Measurements from ENCODE around the gene SPRING1.

SPRING1 gene

GRCh38 chr12:116731801-116732200 is 6.1 kb downstream of the SPRING1 start:
- Histone ChIP-seq H3K9me2 (replicated peaks; ENCODE audit: insufficient read depth, low read length) (no peaks in the 10 kb centered on the region), H3K36me3 (ENCODE audit: low read length) (peaks cover 7% of the 10 kb centered on the region; the same call in 1 of the 2 replicates), H3F3A (ENCODE audit: insufficient read depth) (no peaks in the 10 kb centered on the region), H3K4me3 (ENCODE audit: insufficient read depth, low read length, poor library complexity, severe bottlenecking) (no peak overlapping the region), H4K20me1 (ENCODE audit: low read depth, low read length) (0 out of 2 replicates have a peak, but pooled peaks cover 3% of the 10 kb centered on the region), H3K9ac (ENCODE audit: low read length) (no peak overlapping the region), H3K79me2 (ENCODE audit: insufficient read depth, low read length) (peaks cover 87% of the 10 kb centered on the region), H3K9me3 (ENCODE audit: insufficient read depth, low read length) (no peaks in the 10 kb centered on the region), H2AFZ (ENCODE audit: low read depth, low read length, severe bottlenecking) (no peak overlapping the region), H3K4me2 (ENCODE audit: low read depth, low read length, poor library complexity, severe bottlenecking) (no peak overlapping the region), H3K27ac (ENCODE audit: low read depth, low read length) (no peak overlapping the region), H3K27me3 (ENCODE audit: low read length) (no peaks in the 10 kb centered on the region)
- no peak for TF ChIP-seq EZH2phosphoT487 (conservative IDR thresholded peaks at IDR 0.05; ENCODE audit: low read length)
- TF ChIP-seq CTCF (IDR thresholded peaks at IDR 0.05; ENCODE audit: insufficient read depth, low read length, poor library complexity, severe bottlenecking), result no peak

DNA sequence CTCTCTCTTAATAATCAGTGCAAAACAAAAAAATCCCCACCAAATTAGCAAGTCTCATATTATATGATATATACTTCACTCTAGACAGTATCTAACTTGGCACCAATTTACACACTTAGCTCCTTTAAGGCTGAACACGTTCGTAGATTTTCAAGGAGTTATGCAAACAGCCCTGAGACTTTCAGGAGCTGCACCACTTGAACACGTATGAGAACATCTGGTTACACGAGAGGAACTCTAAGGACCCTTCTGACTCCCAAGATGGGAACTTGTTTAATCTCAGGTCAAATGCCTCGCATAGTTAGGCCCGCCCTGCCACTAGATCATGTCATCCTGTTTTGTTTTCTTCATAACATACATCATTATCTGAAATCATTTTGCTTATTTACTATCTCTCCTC is 10.0 kb downstream of the SPRING1 start:
- no peak overlapping the region for H2AFZ ChIP-seq (ENCODE audit: low read depth, low read length, severe bottlenecking)
- TF ChIP-seq CTCF (IDR thresholded peaks at IDR 0.05; ENCODE audit: insufficient read depth, low read length, poor library complexity, severe bottlenecking) (no peak), EZH2phosphoT487 (conservative IDR thresholded peaks at IDR 0.05; ENCODE audit: low read length) (no peak)

DNA sequence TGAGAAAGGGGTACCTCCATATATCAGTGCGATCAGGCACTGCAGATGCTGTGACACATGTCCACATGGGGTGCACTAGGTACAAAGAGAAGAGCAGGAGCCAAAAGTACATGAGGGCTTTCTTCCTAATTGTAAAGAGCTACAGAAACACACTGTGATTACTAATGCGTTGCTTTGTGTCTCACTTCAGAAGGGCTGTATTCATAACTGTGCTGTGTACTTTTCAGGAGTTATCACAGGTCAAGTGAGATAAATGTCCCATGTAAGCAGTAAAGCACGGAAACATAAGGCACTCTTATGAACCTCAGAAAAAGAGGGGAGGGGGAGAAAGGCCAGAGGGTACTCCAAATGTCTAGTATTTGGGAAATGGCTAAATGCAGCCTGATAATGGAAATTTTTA is 10.6 kb downstream of the SPRING1 start:
- Histone ChIP-seq H3K27ac (ENCODE audit: low read depth, low read length) (no peak overlapping the region), H2AFZ (ENCODE audit: low read depth, low read length, severe bottlenecking) (no peak overlapping the region), H3K4me2 (ENCODE audit: low read depth, low read length, poor library complexity, severe bottlenecking) (no peak overlapping the region), H3K79me2 (ENCODE audit: insufficient read depth, low read length) (peaks cover 87% of the 10 kb centered on the region), H3K27me3 (ENCODE audit: low read length) (no peaks in the 10 kb centered on the region), H3K36me3 (ENCODE audit: low read length) (no peaks in the 10 kb centered on the region; the same call in 1 of the 2 replicates), H3F3A (ENCODE audit: insufficient read depth) (no peaks in the 10 kb centered on the region), H3K9me2 (replicated peaks; ENCODE audit: insufficient read depth, low read length) (no peaks in the 10 kb centered on the region), H4K20me1 (ENCODE audit: low read depth, low read length) (0 out of 2 replicates have a peak, but pooled peaks cover 3% of the 10 kb centered on the region), H3K9me3 (ENCODE audit: insufficient read depth, low read length) (no peaks in the 10 kb centered on the region), H3K4me3 (ENCODE audit: insufficient read depth, low read length, poor library complexity, severe bottlenecking) (no peak overlapping the region), H3K9ac (ENCODE audit: low read length) (no peak overlapping the region)
- TF ChIP-seq CTCF (IDR thresholded peaks at IDR 0.05; ENCODE audit: insufficient read depth, low read length, poor library complexity, severe bottlenecking) (no peak), EZH2phosphoT487 (conservative IDR thresholded peaks at IDR 0.05; ENCODE audit: low read length) (no peak)

More for the DNA sequence above, 10.0 kb downstream of the SPRING1 start:
- Histone ChIP-seq H3K9me3 (ENCODE audit: insufficient read depth, low read length) (no peaks in the 10 kb centered on the region), H3K27ac (ENCODE audit: low read depth, low read length) (no peak overlapping the region), H3K4me3 (ENCODE audit: insufficient read depth, low read length, poor library complexity, severe bottlenecking) (no peak overlapping the region), H4K20me1 (ENCODE audit: low read depth, low read length) (0 out of 2 replicates have a peak, but pooled peaks cover 3% of the 10 kb centered on the region), H3F3A (ENCODE audit: insufficient read depth) (no peaks in the 10 kb centered on the region), H3K9ac (ENCODE audit: low read length) (no peak overlapping the region), H3K4me2 (ENCODE audit: low read depth, low read length, poor library complexity, severe bottlenecking) (no peak overlapping the region), H3K9me2 (replicated peaks; ENCODE audit: insufficient read depth, low read length) (no peaks in the 10 kb centered on the region), H3K79me2 (ENCODE audit: insufficient read depth, low read length) (peaks cover 92% of the 10 kb centered on the region), H3K27me3 (ENCODE audit: low read length) (no peaks in the 10 kb centered on the region), H3K36me3 (ENCODE audit: low read length) (no peaks in the 10 kb centered on the region)
